ENCODE data around the gene UPK1B. TPM values are rescaled to one million over a fixed set of nuclear protein-coding genes. Genes with fewer than 3 reads are reported as not detected.

The UPK1B gene
- total RNA-seq, 1 experiment from 2014 or later: 1.0 TPM

- DNase-seq: no peak
- Histone ChIP-seq H3K9ac (ENCODE audit: extremely low read depth, insufficient read length, low read length) (peak overlapping the region; percentile 42), H3K4me2 (ENCODE audit: insufficient read depth, insufficient read length, low read length) (peak overlapping the region; percentile 99), H2AFZ (ENCODE audit: low read length) (no peak overlapping the region), H4K8ac (replicated peaks; ENCODE audit: insufficient read length, low read depth, low read length) (no peak overlapping the region), H3K4ac (ENCODE audit: low read depth, low read length) (no peak overlapping the region), H2BK5ac (ENCODE audit: insufficient read length, low read length) (no peak overlapping the region), H3K79me2 (ENCODE audit: insufficient read depth, low read length) (peaks cover 17% of the 10 kb centered on the region), H3K4me1 (ENCODE audit: insufficient read depth, low read length) (no peaks in the 10 kb centered on the region), H4K91ac (ENCODE audit: insufficient read length, low read depth, low read length) (no peak overlapping the region), H3K23me2 (ENCODE audit: insufficient read length, low read depth, low read length, poor library complexity, severe bottlenecking) (peaks cover 8% of the 10 kb centered on the region), H2BK15ac (ENCODE audit: low read depth, low read length) (no peak overlapping the region), H3K23ac (ENCODE audit: insufficient read length, low read depth, low read length) (no peak overlapping the region), H4K5ac (ENCODE audit: insufficient read length, low read depth, low read length) (no peak overlapping the region), H3K14ac (ENCODE audit: insufficient read depth, low read length) (no peak overlapping the region), H2AK5ac (ENCODE audit: insufficient read length, low read length) (no peak overlapping the region), H3K18ac (ENCODE audit: insufficient read length, low read depth, low read length) (no peak overlapping the region), H2BK120ac (ENCODE audit: low read depth, low read length, poor library complexity, severe bottlenecking) (no peak overlapping the region), H3T11ph (ENCODE audit: low read length) (no peak overlapping the region), H4K20me1 (ENCODE audit: control insufficient read depth, insufficient read depth, insufficient read length) (no peaks in the 10 kb centered on the region), H3K9me3 (ENCODE audit: control insufficient read depth, low read depth, low read length) (no peaks in the 10 kb centered on the region), H3K56ac (ENCODE audit: insufficient read length, low read depth, low read length) (no peak overlapping the region), H3K27me3 (ENCODE audit: insufficient read depth, low read length) (no peaks in the 10 kb centered on the region), H2BK12ac (ENCODE audit: insufficient read length, low read depth, low read length) (no peak overlapping the region), H3K27ac (ENCODE audit: insufficient read length, low read depth, low read length) (no peak overlapping the region), H2BK20ac (ENCODE audit: low read depth, low read length, poor library complexity, severe bottlenecking) (no peak overlapping the region), H3K79me1 (ENCODE audit: insufficient read depth, low read depth, low read length, poor library complexity, severe bottlenecking) (no peaks in the 10 kb centered on the region)
- TF ChIP-seq CTCF (conservative IDR thresholded peaks at IDR 0.05): no peak
- Mint-ChIP-seq H3K4me3 (peak overlapping the region; percentile 73 to 84), H3K9me3 (peaks cover 4 to 5% of the 10 kb centered on the region in 2 experiments), H3K4me1 (peaks cover 18 to 20% of the 10 kb centered on the region in 2 experiments), H3K27me3 (ENCODE audit: low read depth) (no peaks in the 10 kb centered on the region; the same call in 1 of the 2 replicates), H3K36me3 (ENCODE audit: insufficient read depth in 1 of 3, low read depth in 3 of 3) (peaks cover 13 to 33% (median 32%) of the 10 kb centered on the region in 3 experiments; a peak in 6 of 7 replicates), H3K27ac (0 out of 7 replicates have a peak overlapping the region, but pooled peaks of 1 of the 3 experiments have one; percentile 79)
- no CpG with 5 or more reads among the region's 5 CpGs for WGBS (ENCODE audit: extremely low coverage, insufficient read length, low lambda C conversion rate)
These were observed 65.9 kb downstream of the UPK1B start for GRCh38 chr3:119239206-119239820.
